ENCODE data around the gene LYZL4. TPM values are rescaled to one million over a fixed set of nuclear protein-coding genes. Genes with fewer than 3 reads are reported as not detected.

The LYZL4 gene
- polyA plus RNA-seq, 1 experiment: not detected

DNA sequence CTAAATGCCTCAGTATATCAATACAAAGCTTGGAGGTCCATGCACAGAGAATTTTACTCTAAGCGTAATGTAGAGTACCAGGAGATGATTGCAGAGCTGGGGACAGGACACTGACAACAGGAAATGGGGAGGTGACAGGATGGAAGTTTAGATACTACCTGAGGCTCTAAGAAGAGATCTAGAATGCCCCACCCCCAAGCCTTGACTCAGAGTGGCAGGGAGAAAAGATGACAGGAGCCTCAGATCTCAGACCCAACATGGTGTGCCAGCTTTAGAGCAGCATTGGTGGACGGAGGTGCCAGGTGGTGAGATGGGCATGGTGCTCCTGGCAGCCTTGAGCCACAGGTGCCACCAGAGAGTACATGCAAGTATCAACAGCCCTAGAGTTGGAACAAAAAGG, 62.5 kb downstream of the LYZL4 start:
- DNase-seq (ENCODE audit: low read depth): no peak
- ChIA-PET POLR2A (no interaction called here), CTCF (interaction anchor here (1.1 to 1.2 kb wide), 2 partner anchors 10 to 100 kb away, joined by 4 to 5 read pairs; no protein-coding TSS in a partner anchor)
- no peaks in the 10 kb centered on the region for H3K36me3 ChIP-seq (ENCODE audit: control insufficient read depth, insufficient read depth, low read length)
- no peaks in the 10 kb centered on the region; the same call in 1 of the 2 replicates for H3K27me3 ChIP-seq (ENCODE audit: control insufficient read depth, insufficient read depth, low read length)
- TF ChIP-seq, protein P1, sequence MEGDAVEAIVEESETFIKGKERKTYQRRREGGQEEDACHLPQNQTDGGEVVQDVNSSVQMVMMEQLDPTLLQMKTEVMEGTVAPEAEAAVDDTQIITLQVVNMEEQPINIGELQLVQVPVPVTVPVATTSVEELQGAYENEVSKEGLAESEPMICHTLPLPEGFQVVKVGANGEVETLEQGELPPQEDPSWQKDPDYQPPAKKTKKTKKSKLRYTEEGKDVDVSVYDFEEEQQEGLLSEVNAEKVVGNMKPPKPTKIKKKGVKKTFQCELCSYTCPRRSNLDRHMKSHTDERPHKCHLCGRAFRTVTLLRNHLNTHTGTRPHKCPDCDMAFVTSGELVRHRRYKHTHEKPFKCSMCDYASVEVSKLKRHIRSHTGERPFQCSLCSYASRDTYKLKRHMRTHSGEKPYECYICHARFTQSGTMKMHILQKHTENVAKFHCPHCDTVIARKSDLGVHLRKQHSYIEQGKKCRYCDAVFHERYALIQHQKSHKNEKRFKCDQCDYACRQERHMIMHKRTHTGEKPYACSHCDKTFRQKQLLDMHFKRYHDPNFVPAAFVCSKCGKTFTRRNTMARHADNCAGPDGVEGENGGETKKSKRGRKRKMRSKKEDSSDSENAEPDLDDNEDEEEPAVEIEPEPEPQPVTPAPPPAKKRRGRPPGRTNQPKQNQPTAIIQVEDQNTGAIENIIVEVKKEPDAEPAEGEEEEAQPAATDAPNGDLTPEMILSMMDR (IDR thresholded peaks at IDR 0.05; ENCODE audit: insufficient read depth, low read depth, low read length): no peak
- H3K4me3 ChIP-seq (ENCODE audit: low read depth, low read length): no peak overlapping the region

Other genes starting within 250 kb of the LYZL4 start
- 0.16 TPM in 1 of 2 replicates, not detected in the other for gene CCK, start 144.4 kb downstream of the LYZL4 start, polyA plus RNA-seq (2011; rRNA removed)
- not detected in 2 replicates for gene VIPR1, start 92.0 kb upstream of the LYZL4 start, polyA plus RNA-seq (2011; rRNA removed)
- 45.9 and 47.8 TPM in 2 replicates for gene SEC22C, start 171.4 kb upstream of the LYZL4 start, polyA plus RNA-seq (2011; rRNA removed)
- gene SS18L2, start 180.2 kb upstream of the LYZL4 start, polyA plus RNA-seq (2011; rRNA removed): 19.7 and 25.7 TPM in 2 replicates
- 19.0 and 37.6 TPM in 2 replicates for gene NKTR, start 190.1 kb upstream of the LYZL4 start, polyA plus RNA-seq (2011; rRNA removed)
- 19.2 and 30.1 TPM in 2 replicates for gene ZBTB47, start 243.1 kb upstream of the LYZL4 start, polyA plus RNA-seq (2011; rRNA removed)

All from BJ (cell line).